Stimulated activated CD4-positive, alpha-beta T cell treated with anti-CD3 and anti-CD28 coated beads, Interleukin-12 subunit alpha, Interleukin-12 subunit beta, amount 100 ng/mL, for 24 hours (primary cell): Measurements from ENCODE around the gene M1AP.

Experiments used
- DNase-seq, 2 experiments: peaks; one replicate each; pipeline ENCODE4 v3.0.0-alpha.2; 2020; ENCODE audit warnings: low read depth in 2 of 2

Gene M1AP

DNA sequence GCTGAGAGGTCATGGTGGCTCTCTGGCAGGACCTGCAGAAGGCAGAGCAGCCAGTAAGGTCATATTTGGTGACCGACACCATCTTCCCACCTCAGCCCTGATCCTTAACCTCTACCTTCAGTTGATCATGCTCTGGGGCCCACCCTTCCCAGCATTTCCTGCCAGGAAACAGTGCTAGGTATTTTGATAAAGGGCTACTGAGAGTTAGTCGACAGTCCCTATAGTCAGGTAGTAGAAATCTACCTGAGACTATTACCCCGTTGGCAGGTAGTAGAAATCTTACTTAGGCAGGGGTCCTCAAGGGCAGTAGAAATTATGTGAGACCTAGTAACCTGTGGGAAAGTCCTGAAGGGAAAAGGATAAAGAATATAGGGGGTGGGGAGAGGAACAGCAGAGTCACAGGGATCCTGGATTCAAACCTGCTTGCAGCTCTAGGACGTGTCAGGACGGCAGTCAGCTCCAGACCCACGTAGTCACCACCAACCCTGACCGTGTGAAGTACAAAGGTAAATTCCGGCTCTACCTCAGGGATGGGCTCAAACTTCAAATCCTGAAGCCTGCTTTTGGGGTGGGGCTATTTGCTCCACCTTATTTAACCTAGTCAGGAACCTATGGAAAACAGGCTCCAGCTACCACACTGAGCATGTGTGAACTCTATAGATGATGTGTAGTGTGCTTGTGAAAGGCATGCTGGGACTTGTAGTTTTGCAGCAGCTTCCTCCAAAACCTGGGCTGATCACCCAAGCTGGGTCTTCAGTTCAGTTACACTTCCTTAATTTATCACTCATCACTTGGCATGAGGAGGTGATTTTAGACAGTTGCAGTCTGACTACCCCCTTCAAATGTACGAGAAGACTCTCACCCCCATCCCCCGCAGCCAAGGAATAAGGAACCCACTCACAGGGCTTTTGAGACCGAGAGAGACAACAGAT, 122.1 kb downstream of the M1AP start, which contains the start of gene DQX1:
DQX1 (minus strand) TSS at position 515 of the 932 bp plus-strand sequence; CDS start at position 13, 502 bp downstream.
- no peak for DNase-seq

DNA sequence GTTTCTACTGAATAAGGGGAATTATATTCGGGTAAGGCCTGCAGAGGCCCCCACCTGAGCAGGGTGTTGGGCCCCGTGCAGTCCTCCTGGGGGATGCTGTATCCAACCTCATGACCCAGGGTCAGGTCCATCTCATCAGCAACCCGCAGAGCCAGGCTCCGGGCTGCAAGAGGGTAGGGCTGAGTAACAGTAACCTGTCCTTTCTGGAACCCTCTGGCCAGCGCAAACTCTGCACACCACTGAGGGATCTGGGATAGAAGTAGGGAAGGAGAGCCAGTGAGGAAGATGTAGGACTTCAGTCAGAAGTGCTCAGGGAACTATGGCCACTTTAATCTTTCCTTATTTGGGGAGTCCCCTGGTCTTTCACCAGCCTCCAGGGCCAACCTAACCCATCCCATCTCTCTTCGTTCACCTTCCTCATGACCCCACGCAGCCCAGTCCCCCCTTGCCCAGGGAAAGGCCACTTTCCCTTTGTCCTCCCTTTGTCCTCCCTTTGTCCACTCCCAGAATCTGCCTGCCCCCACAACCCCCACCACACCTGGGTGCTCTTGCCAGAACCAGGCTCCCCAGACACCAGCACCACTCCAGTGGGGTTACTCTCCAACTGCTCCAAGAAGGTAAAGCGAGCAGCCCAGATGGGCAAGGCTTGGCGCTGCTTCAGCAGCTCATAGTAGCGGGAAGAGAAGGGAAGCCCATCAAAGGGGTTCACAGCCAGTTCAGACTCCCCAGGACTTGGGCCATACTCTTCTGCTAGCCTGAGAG, 123.0 kb downstream of the M1AP start:
- no peak for DNase-seq

DNA sequence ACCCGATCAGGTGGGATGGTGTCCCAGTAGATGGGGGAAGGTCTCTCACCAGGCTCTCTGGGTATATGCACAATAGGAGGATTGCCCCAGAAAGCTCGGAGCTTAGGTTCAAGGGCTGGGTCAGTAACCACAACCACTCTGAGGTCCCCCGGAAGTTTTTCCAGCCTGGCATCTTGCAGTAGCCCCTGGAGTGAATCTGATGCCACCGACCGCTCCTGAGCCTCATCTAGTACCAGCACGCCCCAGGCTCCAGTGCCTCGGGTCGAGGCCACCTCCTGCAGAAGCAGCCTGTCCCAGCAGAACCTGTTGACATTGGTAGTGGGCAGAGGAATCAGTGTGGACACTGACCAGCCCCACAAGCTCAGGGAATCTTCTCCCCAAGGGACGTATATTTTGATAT, 124.1 kb downstream of the M1AP start:
- DNase-seq: no peak

DNA sequence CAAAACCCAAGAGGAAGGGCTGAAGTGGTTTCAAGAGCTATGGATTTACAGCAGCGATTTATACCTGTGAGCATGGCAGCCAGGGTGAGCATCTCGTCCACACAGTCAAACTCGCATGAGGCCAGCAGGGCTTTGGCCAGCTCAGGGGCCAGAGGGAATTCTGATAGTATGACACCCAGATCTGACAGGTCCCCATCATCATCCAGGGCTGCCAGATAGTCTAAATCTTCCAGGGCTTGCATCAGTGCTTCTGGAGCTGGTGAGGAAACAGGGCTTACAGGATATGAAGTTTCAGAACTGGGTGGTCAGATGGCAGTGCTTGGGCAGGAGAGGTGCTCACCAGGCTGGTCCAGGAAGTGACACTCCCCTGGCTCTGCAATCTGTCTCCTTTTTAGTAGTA, 125.6 kb downstream of the M1AP start:
- DNase-seq: no peak

DNA sequence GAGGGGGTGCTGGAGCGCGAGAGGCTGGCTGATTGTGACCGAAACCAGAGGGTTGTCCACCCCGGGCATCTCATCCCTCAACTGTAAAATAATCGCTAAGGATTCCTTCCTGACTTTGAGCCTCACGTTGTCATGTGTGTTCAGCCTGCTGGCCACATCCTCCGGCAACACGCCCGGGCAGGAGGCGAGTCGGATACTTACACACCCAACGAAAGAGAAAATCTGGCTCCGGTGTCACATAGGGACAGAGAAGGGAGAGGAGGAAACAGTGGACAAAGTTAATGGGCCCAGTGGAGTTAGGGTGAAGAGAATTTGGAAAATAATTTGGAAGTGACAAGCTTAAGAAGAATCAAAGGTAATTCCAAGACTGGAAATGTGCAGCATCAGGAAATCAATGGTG, 131.5 kb downstream of the M1AP start:
- DNase-seq: no peak

DNA sequence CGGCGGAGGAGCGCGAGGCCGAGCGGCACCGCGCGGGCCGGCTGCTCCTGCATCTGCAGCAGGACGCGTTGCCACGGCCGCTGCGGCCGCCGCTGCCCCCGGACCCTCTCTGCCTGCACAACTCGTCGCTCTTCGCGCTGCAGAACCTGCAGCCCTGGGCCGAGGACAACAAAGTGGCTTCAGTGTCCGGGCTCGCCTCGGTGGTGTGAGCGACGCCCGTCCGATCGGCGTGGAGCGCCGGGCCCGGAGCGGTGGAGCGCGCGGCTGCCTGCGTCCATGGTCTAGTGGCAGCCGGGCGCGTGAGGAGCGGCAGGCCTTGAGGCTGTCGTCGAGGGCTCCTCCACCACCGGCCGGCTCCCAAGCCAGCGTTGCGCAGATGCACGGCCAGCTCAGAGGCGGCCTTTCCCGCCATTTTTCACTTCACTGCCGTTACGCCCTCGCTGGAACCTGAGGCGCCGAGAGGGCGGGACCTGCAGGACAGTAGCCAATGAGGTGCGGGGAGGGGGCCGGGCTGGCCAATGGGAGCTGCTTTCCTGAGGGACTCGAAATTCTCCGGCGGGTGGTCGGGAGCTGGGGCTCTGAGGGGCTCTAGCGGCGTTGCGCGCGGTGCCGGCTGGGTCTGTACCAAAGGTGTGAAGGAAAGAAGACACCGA, 132.0 kb downstream of the M1AP start:
- DNase-seq: peak; percentile 54 to 67

DNA sequence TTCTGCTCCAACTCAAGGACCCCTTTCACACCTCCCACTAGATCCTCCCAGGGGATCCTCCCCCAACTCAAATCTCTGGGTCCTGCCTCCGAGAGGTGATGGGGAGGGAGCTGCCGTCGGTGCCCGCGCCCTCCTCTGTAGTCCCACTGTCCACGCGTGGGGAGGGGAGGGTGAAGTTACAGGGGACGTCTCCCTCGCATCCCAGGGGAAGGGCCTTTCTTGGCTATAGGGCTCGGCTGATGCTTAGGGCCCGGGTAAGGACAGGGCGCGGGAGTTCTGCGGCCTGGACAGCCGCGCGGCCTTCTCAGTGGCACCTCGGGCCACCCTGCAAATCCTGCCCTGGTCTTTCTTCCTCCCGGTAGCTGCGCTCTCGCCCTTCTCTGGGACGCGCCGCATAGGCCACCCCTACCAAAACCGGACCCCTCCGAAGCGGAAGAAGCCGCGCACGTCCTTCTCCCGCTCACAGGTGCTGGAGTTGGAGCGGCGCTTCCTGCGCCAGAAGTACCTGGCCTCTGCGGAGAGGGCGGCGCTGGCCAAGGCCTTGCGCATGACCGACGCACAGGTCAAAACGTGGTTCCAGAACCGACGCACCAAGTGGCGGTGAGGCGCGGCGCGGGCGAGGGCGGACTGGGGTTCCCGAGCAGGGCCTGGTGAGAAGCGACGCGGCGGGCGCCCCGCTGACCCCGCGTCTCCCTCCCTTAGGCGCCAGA, 132.7 kb downstream of the M1AP start:
- DNase-seq: no peak

DNA sequence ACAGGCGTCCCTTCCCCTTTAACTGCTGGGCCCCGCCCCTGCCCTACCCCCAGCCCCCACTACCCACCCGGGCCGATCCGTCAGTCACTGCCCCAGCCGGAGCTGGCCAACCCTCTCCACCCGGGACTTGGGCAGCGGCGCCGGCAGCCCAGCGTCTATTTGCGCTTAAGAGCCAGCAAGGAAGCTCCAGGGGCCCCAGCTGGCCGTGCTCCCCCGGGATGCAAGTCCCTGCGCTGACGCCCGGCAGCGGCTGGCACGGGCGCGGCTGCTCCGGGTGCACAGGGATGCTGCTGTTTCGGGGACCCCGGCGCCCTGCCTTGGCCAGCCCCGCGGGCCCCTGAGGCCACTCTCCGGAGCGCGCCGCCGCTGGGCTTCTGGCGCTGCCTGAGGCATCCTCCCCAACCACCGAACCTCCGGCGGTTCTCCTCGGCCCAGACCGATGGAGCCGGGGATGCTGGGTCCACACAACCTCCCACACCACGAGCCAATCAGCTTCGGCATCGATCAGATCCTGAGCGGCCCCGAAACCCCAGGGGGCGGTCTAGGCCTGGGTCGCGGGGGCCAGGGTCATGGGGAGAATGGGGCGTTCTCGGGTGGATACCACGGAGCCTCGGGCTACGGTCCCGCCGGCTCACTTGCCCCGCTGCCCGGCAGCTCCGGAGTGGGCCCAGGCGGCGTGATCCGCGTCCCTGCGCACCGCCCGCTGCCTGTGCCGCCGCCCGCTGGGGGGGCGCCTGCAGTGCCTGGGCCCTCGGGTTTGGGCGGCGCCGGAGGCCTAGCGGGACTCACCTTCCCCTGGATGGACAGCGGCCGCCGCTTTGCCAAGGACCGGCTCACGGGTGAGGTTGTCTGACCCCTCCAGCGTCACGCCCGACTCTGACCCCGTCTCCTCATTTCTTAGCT, 133.5 kb downstream of the M1AP start, which contains the start of gene TLX2:
TLX2 (plus strand) TSS at position 83 of the 903 bp plus-strand sequence; CDS start at position 440, 357 bp downstream.
- no peak for DNase-seq

DNA sequence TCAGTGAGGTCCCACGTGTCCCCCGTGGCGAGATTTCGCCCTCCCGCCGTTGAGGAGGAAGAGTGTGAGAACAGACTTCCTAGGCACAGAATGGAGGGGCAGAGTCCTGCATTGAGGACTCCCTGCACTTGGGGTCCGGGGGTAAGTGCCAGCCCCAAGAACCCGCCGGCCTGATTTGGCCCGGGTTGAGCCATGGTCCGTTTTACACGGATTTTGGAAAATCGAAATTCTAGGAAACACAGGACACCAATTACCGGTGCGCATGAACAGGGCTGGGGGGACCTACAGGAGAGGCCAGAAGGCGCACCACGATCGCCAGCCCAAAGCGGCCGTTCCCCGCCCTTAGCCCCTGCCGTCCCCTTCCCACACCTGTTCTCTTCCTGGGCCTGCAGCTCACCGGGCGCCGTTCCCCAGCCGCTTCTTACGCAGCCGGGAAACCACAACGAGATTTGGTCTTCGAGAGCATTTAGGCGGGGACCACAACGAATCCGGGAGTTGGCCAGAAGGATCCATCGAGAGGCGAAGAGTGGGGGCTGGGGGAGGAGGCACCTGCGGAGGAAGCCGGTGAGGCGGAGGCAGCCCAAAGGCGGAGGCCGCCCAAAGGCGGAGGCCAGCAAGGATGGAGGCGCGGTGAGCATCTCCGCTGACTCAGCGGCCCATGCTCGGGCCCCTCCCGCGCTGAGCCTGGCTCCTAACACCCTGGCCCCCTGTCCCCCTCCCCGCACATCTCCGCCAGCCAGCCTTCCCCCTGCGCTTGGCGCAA, 134.3 kb downstream of the M1AP start:
- DNase-seq: no peak

DNA sequence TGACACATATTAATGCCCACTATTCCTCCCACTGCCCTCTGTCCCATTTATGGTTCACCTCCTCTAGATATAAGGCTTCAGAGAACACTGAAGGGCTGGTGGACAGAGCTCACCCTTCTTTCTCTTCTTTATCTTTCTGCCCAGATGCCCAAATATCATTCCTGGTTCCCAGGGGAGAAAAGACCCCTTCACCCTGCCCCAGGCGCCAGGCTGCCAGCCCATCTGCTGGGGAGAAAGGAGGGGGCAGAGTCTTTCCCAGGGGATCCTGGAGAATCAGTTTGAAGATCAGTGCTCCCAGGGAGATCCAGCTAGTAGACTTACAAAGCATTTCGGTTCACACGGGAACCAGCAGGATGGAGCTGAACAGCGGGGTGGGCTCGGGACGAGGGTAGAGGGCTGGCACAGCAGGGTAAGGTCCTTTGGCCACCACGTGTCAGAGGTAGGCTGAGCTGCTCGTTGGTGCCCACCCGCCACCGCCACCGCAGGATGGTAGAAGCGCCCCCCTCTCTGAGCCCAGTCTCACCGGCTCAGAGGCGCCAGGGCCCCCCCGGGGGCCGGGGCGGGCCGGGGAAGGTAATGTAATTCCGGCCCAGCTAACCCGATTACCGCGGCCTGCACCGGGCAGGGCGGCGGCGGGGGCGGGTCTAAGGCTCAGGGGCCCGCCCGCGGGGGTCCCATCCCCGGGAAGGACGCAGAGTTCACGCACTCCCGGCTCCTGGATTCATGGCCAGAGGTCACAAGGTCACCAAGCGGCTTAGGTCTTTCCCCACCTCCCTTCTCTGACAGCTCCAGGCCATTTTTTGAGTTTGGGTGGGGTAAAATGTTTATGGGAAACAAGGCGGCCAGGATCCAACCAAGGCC, 135.2 kb downstream of the M1AP start:
- DNase-seq: no peak

DNA sequence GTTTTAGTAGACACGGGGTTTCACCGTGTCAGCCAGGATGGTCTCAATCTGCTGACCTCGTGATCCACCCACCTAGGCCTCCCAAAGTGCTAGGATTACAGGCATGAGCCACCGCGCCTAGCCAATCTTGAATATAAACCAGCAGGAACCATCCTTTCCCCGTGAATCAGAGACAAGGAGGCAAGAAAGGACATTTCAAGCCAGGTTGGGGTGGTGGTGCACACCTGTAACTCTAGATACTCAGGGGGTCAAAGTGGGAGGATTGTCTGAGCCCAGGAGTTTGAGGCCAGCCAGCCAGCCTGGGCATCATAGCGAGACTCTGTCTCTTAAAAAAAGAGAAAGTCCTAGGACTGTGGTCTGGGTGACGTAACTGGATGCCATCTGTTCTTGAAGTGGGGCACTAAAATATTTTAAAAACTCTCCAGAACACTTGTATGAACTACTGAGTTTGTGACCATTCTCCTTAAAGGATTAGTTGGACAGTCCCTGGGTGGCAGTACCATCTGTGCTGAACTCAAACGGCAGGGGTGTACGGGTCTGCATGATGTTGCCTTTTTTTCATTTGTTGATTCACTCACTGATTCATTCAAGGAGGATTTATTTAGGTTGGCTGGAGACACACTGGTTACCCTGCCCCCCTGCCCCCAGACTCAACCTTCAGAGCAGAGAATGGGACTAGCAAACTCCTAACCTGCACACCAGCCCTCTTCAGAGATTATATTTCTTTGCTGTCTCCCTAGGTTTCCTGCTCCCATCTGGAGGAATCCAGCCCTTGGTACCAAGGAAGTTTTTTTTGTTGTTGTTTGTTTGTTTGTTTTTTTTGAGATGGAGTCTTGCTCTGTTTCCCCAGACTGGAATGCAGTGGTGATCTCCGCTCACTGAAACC, 136.8 kb downstream of the M1AP start:
- DNase-seq: no peak

DNA sequence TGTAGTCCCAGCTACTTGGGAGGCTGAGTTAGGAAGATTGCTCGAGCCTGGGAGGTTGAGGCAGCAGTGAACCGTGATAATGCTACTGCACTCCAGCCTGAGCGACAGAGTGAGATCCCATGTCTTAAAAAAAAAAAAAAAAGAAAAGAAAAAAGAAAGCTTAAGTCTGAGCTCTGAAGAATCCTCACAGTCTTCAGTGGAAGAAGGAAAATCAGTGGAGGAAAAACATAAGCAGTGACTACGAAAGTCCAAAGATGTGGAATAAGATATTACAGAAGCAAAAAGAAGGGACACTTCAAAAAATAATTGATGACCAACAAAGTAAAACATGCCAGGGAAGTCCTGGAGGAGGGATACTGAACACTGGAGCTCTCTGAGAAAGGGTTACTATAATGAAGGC, 137.9 kb downstream of the M1AP start:
- no peak for DNase-seq

DNA sequence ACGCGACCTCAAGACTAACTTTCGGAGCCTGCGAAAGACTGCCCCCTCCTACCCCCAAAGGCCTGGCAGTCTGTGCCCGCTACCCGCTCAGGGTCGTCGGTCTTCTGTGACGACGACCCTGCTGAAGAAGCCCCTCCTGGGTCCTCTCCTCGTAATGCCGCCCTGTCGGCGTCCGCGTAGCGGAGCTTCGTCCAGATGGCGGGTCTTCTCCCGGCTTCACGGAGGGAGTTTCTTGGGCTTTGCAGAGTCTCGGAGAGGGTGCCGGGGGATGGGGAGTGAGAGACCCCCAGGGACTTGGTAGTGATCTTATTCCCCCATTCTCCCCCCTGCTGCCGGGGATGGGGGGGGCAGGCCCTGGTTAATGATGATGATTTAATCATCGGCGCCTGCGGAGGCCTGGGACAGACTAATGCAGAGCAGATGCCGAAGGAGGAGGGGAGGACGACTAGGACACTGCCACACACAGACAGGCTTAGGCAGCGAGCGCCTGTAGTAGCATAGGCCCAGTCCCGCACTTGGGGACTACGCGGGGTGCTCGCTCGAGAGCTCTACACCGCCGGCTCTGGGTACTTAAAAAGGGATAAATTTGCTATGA, 140.1 kb downstream of the M1AP start:
- DNase-seq: no peak
